GM12878 (cell line): ENCODE results near the gene SNRNP35. TPM values are rescaled to one million over a fixed set of nuclear protein-coding genes. Genes with fewer than 3 reads are reported as not detected.

Source experiments
- ATAC-seq: fragments of 200-7000 bp; cut with Tn5 transposase; 3 replicates; pipeline ENCODE4 v1.9.1; 2020; ENCODE audit warnings: mild to moderate bottlenecking, moderate library complexity
- BruUV-seq: library from RNA; stranded (reverse); fragments of 400-500 nt; replicated peaks from 2 replicates; lab custom pipeline; 2021; lab: Mats Ljungman, UMichigan
- CTCF ChIA-PET: fragments of 300-600 bp; sonication (Branson Sonifier 250); formaldehyde crosslinking; extraction: SDS; loops from one replicate; lab custom pipeline; 2021; ENCODE audit warnings: inconsistent platforms; lab: Yijun Ruan, JAX
- POLR2A ChIA-PET: fragments of 350-600 bp; formaldehyde crosslinking; extraction: SDS; loops from one replicate; lab custom pipeline; 2021; ENCODE audit warnings: inconsistent platforms; lab: Charles Lee
- RAD21 ChIA-PET: fragments of 300-600 bp; sonication (Branson Sonifier 250); formaldehyde crosslinking; loops from one replicate; lab custom pipeline; 2023; ENCODE audit warnings: antibody characterized with exemption; ENCODE audit not compliant: unreplicated experiment; lab: Charles Lee
- SMC1A ChIA-PET: fragments of 300-600 bp; sonication (Branson Sonifier 250); formaldehyde crosslinking; loops from one replicate; lab custom pipeline; 2023; ENCODE audit not compliant: unreplicated experiment, uncharacterized antibody; lab: Charles Lee
- DNase-seq: peaks from one replicate; pipeline ENCODE4 v3.0.0-alpha.2; 2011; ENCODE audit warnings: low read depth, low spot score
- FAIRE-seq: peaks from 3 replicates; lab custom pipeline; 2011; peaks lifted over from hg19 to GRCh38; lab: Jason Lieb, UNC
- H2AFZ ChIP-seq: 2 replicates; pipeline ENCODE4 v1.6.0; 2011; ENCODE audit warnings: low read depth, low read length, control low read depth; ENCODE audit not compliant: control insufficient read depth
- H3K27ac ChIP-seq: 2 replicates; pipeline ENCODE4 v1.5.1; 2011; ENCODE audit warnings: control low read depth; ENCODE audit not compliant: control insufficient read depth, insufficient read depth
- H3K27me3 ChIP-seq, 2 experiments: replicated peaks in 1 of 2; 2 replicates each; pipeline versions ENCODE4 v1.6.0 to v1.6.1; 2011; ENCODE audit warnings: low read length in 1 of 2; ENCODE audit not compliant: control insufficient read depth in 2 of 2, insufficient read depth in 2 of 2
- H3K36me3 ChIP-seq, 2 experiments: 2 replicates each; pipeline ENCODE4 v1.5.1; 2011; ENCODE audit warnings: low read length in 1 of 2; ENCODE audit not compliant: control insufficient read depth in 2 of 2, insufficient read depth in 2 of 2
- H3K4me1 ChIP-seq: 2 replicates; pipeline ENCODE4 v1.6.1; 2011; ENCODE audit warnings: mild to moderate bottlenecking, low read length, moderate library complexity, mixed read lengths; ENCODE audit not compliant: control insufficient read depth, insufficient read depth
- H3K4me2 ChIP-seq: 2 replicates; pipeline ENCODE4 v1.6.0; 2011; ENCODE audit warnings: control low read depth; ENCODE audit not compliant: control insufficient read depth, insufficient read depth
- H3K4me3 ChIP-seq: fragments of 200-600 bp; sonication (generic); 2 replicates; pipeline ENCODE4 v1.5.1; 2016
- H3K79me2 ChIP-seq: 2 replicates; pipeline ENCODE4 v1.6.0; 2011; ENCODE audit warnings: low read length; ENCODE audit not compliant: control insufficient read depth, insufficient read depth
- H3K9ac ChIP-seq: 2 replicates; pipeline ENCODE4 v1.8.0; 2011; ENCODE audit warnings: low read length, control low read depth, mixed read lengths; ENCODE audit not compliant: control insufficient read depth, insufficient read depth
- H3K9me3 ChIP-seq: replicated peaks from 3 replicates; pipeline ENCODE4 v1.5.1; 2011; ENCODE audit warnings: mild to moderate bottlenecking, low read length; ENCODE audit not compliant: control insufficient read depth, insufficient read depth
- H4K20me1 ChIP-seq: 2 replicates; pipeline ENCODE4 v1.6.0; 2011; ENCODE audit not compliant: control insufficient read depth, insufficient read depth
- CEBPZ ChIP-seq: fragments of 150-350 bp; IDR thresholded peaks from 2 replicates; pipeline ENCODE4 v1.6.1; 2016; ENCODE audit warnings: low read depth, low read length
- MTA2 ChIP-seq: fragments of 450-650 bp; IDR thresholded peaks from 2 replicates; pipeline ENCODE4 v1.6.1; 2016; ENCODE audit warnings: low read depth, mild to moderate bottlenecking, moderate library complexity
- PAX8 ChIP-seq: fragments of 450-650 bp; IDR thresholded peaks from 2 replicates; pipeline ENCODE4 v1.6.1; 2017; ENCODE audit warnings: mild to moderate bottlenecking, moderate library complexity
- PBX3 ChIP-seq: IDR thresholded peaks from 2 replicates; pipeline ENCODE4 v1.6.1; 2011; ENCODE audit warnings: mild to moderate bottlenecking, low read depth, low read length, moderate library complexity; ENCODE audit not compliant: insufficient replicate concordance
- PRDM15 ChIP-seq: fragments of 450-650 bp; formaldehyde crosslinking; IDR thresholded peaks from 2 replicates; pipeline ENCODE4 v1.4.0; 2020; ENCODE audit warnings: mild to moderate bottlenecking, moderate library complexity
- WGBS: methylation state at CpG from one replicate; pipeline ENCODE4 v1.1.6; 2016; ENCODE audit warnings: low lambda C conversion rate; ENCODE audit not compliant: insufficient replicate concordance, insufficient coverage; ENCODE audit errors: missing lambda C conversion rate; 5-methylcytosine and 5-hydroxymethylcytosine counted together
- in situ Hi-C: fragments of 300-500 bp; cut with MboI; formaldehyde crosslinking; loops from 9 replicates; pipeline ENCODE4 v1.14.3; 2018; ENCODE audit warnings: mixed read lengths
- intact Hi-C: fragments of 100-400 bp; cut with micrococcal nuclease; formaldehyde crosslinking; loops from one replicate; pipeline ENCODE4 v1.14.2; 2022; ENCODE audit not compliant: unreplicated experiment
- polyA plus RNA-seq, 11 experiments: library from polyadenylated mRNA; depleted of rRNA in 4 of 11; unstranded in 6 of 11; stranded (reverse) in 5 of 11; fragments of >200 nt; fragmentation: Nextera tagmentation in 4 of 11; fragmentation: Illumina TruSeq in 1 of 11; extraction: Ambion mirVana in 4 of 11; extraction: Trizol in 1 of 11; gene quantifications; 1 replicate in 1 of 11; 2 replicates in 10 of 11; pipeline versions ENCODE4 v1.2.1 to v1.2.3, GENCODE V29; 2011 to 2016; ENCODE audit warnings: inconsistent platforms in 2 of 11, missing spikeins in 2 of 11, low read depth in 1 of 11
- total RNA-seq, 4 experiments: library from RNA; depleted of rRNA in 3 of 4; stranded (reverse); fragments of >200 nt in 3 of 4; fragmentation: Illumina TruSeq in 1 of 4; extraction: Trizol in 1 of 4; gene quantifications; 2 replicates each; pipeline versions ENCODE4 v1.2.1 to v1.2.3, GENCODE V29; 2013 to 2021
- TF ChIP-seq, protein P1 (sequence below): fragments of 450-650 bp; IDR thresholded peaks from 2 replicates; pipeline ENCODE4 v1.6.1; 2016; ENCODE audit warnings: mild to moderate bottlenecking, moderate library complexity, borderline replicate concordance

SNRNP35 gene
- total and polyA plus RNA-seq, 10 of the 15 experiments (the other 5 are each of a cell fraction or from before 2014, with no cell fraction given), result 21.6 to 49.6 (median 29.0) TPM

DNA sequence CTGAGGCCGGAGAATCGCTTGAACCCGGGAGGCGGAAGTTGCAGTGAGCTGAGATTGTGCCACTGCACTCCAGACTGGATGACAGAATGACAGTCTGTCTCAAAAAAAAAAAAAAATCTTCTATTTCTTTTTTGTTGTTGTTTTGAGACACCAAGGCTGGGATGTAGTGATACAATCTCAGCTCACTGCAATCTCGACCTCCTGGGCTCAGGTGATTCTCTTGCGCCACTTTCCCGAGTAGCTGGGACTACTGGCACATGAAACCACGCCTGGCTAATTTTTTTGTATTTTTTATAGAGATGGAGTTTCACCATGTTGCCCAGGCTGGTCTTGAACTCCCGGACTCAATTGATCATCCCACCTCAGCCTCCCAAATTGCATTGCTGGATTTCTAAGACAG is 7.3 kb upstream of the SNRNP35 start:
- DNase-seq (no peak), FAIRE-seq (no peak), ATAC-seq (no peak)
- Histone ChIP-seq H3K36me3 (no peaks in the 10 kb centered on the region), H3K9me3 (no peaks in the 10 kb centered on the region), H3K4me2 (no peak overlapping the region), H3K9ac (no peak overlapping the region), H3K79me2 (no peaks in the 10 kb centered on the region), H3K27me3 (no peaks in the 10 kb centered on the region), H3K27ac (no peak overlapping the region), H3K4me1 (peaks cover 5% of the 10 kb centered on the region), H4K20me1 (no peaks in the 10 kb centered on the region), H2AFZ (no peak overlapping the region), H3K4me3 (no peak overlapping the region)
- BruUV-seq, result no TSS peak
- SMC1A ChIA-PET, result interaction anchor here (0.6 to 2.1 kb wide), 4 partner anchors 9 to 115 kb away, joined by 4 to 6 read pairs (median 5); no protein-coding TSS in a partner anchor
- no peak for TF ChIP-seq PRDM15
- no peak for TF ChIP-seq CEBPZ
- no peak for TF ChIP-seq PAX8
- TF ChIP-seq PBX3, result no peak
- TF ChIP-seq MTA2, result no peak
- TF ChIP-seq, protein P1, sequence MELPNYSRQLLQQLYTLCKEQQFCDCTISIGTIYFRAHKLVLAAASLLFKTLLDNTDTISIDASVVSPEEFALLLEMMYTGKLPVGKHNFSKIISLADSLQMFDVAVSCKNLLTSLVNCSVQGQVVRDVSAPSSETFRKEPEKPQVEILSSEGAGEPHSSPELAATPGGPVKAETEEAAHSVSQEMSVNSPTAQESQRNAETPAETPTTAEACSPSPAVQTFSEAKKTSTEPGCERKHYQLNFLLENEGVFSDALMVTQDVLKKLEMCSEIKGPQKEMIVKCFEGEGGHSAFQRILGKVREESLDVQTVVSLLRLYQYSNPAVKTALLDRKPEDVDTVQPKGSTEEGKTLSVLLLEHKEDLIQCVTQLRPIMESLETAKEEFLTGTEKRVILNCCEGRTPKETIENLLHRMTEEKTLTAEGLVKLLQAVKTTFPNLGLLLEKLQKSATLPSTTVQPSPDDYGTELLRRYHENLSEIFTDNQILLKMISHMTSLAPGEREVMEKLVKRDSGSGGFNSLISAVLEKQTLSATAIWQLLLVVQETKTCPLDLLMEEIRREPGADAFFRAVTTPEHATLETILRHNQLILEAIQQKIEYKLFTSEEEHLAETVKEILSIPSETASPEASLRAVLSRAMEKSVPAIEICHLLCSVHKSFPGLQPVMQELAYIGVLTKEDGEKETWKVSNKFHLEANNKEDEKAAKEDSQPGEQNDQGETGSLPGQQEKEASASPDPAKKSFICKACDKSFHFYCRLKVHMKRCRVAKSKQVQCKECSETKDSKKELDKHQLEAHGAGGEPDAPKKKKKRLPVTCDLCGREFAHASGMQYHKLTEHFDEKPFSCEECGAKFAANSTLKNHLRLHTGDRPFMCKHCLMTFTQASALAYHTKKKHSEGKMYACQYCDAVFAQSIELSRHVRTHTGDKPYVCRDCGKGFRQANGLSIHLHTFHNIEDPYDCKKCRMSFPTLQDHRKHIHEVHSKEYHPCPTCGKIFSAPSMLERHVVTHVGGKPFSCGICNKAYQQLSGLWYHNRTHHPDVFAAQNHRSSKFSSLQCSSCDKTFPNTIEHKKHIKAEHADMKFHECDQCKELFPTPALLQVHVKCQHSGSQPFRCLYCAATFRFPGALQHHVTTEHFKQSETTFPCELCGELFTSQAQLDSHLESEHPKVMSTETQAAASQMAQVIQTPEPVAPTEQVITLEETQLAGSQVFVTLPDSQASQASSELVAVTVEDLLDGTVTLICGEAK, result no peak
- intact Hi-C loops (no loop called here), in situ Hi-C loops (no loop called here)
- RAD21 ChIA-PET, result no interaction called here
- POLR2A ChIA-PET, result interaction anchor here (0.6 to 2.0 kb wide), 2 partner anchors 9 to 53 kb away, joined by 5 to 9 read pairs; no protein-coding TSS in a partner anchor
- WGBS, result 96% methylated on average over 9 of the region's 9 CpGs
- CTCF ChIA-PET, result interaction anchor here (0.6 kb wide), 1 partner anchor 316 kb away, joined by 3 read pairs; no protein-coding TSS in a partner anchor
